GM18505 (cell line): ENCODE measurements around the gene GALNT9.

Experiments used
- ATAC-seq: cut with Tn5 transposase; IDR thresholded peaks from one replicate; pipeline ENCODE4 v1.9.1; 2021; ENCODE audit not compliant: unreplicated experiment
- POLR2A ChIP-seq: IDR thresholded peaks from 4 replicates; pipeline ENCODE4 v1.6.1; 2011; ENCODE audit warnings: borderline replicate concordance; ENCODE audit not compliant: insufficient read depth, insufficient read length; ENCODE audit errors: extremely low read depth

The GALNT9 gene

GRCh38 chr12:132239796-132240668, 89.4 kb downstream of the GALNT9 start:
- ATAC-seq: no peak
- no peak for TF ChIP-seq POLR2A

GRCh38 chr12:132239392-132239791, 90.0 kb downstream of the GALNT9 start:
- TF ChIP-seq POLR2A: no peak

GRCh38 chr12:132238884-132239283, 90.5 kb downstream of the GALNT9 start:
- no peak for ATAC-seq
- TF ChIP-seq POLR2A: no peak

More at GRCh38 chr12:132239392-132239791, 90.0 kb downstream of the GALNT9 start:
- no peak for ATAC-seq

GRCh38 chr12:132238488-132238854, 90.9 kb downstream of the GALNT9 start:
- no peak for TF ChIP-seq POLR2A
- ATAC-seq: no peak

GRCh38 chr12:132237772-132238487, 91.5 kb downstream of the GALNT9 start:
- ATAC-seq: no peak
- TF ChIP-seq POLR2A: no peak

- ATAC-seq: no peak
- no peak for TF ChIP-seq POLR2A
These were observed 92.2 kb downstream of the GALNT9 start for GRCh38 chr12:132236930-132237771.

GRCh38 chr12:132236129-132236929, 93.1 kb downstream of the GALNT9 start:
- TF ChIP-seq POLR2A: no peak
- ATAC-seq: no peak

GRCh38 chr12:132235116-132235820, 94.1 kb downstream of the GALNT9 start:
- ATAC-seq: no peak
- no peak for TF ChIP-seq POLR2A

- no peak for TF ChIP-seq POLR2A
- no peak for ATAC-seq
These were observed 99.0 kb downstream of the GALNT9 start for GRCh38 chr12:132230381-132230780.

GRCh38 chr12:132229926-132230325, 99.5 kb downstream of the GALNT9 start:
- ATAC-seq: no peak
- TF ChIP-seq POLR2A: no peak

GRCh38 chr12:132229193-132229760, 100.1 kb downstream of the GALNT9 start:
- TF ChIP-seq POLR2A: no peak
- no peak for ATAC-seq

GRCh38 chr12:132228476-132229192, 100.8 kb downstream of the GALNT9 start:
- TF ChIP-seq POLR2A: no peak
- no peak for ATAC-seq
